AML-193 (cell line): ENCODE results near the gene PXMP2.
"Not testable (repeated sequence)": the region's sequence is repeated elsewhere in the genome, so short reads cannot be mapped to it uniquely, and the experiment has no call there.

Experiments used
- DNase-seq, 2 experiments: peaks; one replicate each; lab custom pipeline; 2025; lab: John Stamatoyannopoulos, UW

The PXMP2 gene

DNA sequence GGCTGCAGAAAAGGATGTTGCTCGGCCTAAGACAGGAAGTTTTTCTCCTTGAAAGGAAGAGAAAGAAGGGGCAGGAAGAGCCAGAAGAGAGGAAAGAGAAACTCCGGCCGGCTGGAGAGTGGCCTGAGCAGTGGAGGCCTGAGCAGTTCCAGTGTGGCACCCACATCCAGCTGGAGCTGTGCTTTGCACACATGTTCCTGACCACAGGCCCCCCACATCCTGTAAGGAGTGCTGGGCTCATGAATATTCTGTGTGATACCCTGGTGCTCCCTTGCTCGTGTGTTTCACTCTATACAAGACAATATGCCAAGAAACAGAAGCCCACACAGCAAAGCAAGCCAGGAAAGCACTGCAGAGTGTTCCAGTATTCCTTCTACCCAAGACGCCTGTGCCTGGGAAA, 27.3 kb upstream of the PXMP2 start:
- DNase-seq: no peak

GRCh38 chr12:132660996-132661395, 26.4 kb upstream of the PXMP2 start:
- DNase-seq: no peak

DNA sequence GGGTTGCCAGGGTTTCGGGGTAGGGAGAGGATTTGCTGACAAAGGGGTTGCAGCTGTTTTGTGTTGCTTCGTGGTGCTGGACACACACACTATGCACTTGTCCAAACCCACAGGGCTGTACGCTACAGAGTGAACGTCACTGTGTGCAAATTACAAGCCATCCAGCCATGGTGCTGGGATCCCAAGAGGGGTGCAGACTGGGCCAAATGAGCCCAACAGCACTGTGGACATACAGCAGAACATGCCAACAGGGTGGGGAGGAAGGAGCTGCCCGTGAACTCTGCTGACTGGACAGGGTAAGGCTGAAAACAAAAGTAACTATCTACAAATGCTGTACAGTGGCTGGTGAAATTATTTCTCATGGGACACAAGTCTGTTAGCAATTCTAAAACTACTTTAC, 25.4 kb upstream of the PXMP2 start:
- DNase-seq: no peak

DNA sequence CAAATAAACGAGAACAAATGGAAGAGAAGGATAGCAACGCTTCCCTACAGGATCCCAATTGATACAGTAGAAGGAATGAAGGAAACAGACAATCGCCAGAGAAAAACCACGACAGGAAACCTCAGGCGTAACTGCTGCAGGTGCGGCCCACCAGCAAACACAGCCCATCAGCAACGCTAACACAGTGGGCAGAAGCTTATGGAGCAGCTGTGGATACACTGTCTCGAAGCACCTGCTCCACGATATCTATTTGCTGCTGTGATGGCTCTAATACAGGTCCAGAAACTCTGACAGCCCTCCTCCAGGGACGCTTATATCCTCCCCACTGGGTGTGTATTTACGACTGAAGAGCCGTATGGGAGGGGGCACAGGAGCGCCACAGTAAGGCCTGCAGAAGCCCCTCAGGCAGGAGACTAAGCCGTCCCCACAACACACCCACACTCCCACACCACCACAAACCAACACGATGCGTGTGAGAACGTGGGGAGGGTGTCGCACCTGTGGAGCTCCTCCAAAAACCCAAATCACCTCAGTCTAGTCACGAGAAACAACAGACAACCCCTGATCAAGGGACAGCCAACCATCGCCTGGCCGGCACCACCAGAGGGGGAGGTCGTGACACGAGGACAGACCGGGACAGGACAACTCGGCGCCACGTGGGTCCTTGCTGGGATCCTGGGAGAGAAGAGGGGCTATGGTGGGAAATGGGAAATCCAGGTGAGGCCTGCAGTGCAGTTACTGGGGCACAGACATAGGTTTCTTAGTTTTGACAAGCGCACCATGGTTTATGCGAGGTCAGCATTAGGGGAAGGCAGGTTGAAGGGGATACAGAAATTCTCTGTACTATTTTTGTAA, 24.3 kb upstream of the PXMP2 start:
- no peak for DNase-seq

GRCh38 chr12:132664206-132665148, 22.9 kb upstream of the PXMP2 start:
- no peak for DNase-seq

DNA sequence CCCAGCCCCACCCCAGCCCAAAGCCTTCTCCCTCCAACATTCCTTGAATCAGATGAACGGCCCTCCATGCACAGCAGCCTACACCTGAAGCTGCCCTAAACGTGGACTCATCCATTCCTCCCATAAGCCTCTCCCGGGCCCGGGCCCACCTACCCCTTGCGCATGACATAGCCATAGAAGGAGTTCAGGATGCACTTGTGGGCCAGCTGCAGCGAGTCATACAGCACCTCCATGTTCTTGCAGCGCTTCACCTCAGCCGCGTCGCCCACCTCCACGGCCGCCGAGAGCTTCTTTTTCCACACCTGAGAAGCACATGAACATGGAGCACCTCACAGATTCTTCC, 22.3 kb upstream of the PXMP2 start:
- DNase-seq: no peak

- no peak for DNase-seq
Observed at GRCh38 chr12:132665794-132666193, 21.6 kb upstream of the PXMP2 start.

GRCh38 chr12:132668191-132669088, 18.9 kb upstream of the PXMP2 start:
- DNase-seq: no peak

DNA sequence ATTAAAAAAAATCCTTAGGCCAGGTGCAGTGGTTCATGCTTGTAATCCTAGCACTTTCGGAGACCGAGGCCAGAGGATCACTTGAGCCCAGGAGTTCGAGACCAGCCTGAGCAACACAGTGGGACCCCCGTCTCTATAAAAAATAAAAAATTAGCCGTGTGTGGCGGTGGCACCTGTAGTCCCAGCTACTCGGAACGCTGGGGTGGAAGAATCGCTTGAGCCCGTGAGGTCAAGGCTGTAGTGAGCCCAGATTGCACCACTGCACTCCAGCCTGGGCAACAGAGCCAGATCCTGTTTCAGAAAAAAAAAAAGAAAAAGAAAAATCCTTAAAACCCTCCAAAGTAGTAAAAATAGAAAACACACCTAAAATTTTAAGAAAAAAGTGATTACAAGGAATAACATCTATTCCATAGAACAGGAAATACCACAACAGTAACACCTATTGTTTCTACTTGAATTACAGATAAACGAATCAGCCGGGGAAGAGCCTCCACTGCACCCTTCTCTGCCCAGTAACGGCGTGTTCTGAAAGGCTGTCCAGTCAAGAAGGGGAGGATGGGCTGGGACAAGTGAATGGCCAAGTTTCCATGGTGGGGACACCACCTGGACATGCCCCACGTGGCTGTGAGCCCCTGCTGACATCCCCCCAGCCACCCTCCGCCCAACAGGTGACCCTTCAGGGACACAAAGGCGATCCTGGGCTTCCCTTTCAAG, 18.1 kb upstream of the PXMP2 start:
- DNase-seq: no peak

DNA sequence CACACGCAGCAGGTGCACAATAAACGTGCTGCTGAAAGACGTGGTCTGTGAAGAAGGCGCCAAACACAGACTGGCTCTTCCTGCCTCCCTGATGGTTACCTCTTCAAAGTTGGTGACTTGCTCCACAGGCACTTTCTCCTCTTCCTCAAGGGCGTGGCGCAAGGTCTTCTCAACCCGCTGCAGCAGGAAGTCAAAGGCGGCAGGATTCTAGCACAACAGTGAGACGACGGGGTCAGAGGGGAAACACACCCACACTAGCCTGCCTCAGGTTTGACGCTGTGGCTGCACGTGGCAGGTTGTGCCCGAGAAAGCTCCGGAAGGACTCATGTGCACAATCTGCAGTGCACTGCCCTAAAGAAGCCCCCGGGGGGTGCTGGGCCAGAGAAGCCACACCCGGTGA, 15.3 kb upstream of the PXMP2 start:
- DNase-seq: no peak

GRCh38 chr12:132672678-132673077, 14.7 kb upstream of the PXMP2 start:
- DNase-seq: no peak

DNA sequence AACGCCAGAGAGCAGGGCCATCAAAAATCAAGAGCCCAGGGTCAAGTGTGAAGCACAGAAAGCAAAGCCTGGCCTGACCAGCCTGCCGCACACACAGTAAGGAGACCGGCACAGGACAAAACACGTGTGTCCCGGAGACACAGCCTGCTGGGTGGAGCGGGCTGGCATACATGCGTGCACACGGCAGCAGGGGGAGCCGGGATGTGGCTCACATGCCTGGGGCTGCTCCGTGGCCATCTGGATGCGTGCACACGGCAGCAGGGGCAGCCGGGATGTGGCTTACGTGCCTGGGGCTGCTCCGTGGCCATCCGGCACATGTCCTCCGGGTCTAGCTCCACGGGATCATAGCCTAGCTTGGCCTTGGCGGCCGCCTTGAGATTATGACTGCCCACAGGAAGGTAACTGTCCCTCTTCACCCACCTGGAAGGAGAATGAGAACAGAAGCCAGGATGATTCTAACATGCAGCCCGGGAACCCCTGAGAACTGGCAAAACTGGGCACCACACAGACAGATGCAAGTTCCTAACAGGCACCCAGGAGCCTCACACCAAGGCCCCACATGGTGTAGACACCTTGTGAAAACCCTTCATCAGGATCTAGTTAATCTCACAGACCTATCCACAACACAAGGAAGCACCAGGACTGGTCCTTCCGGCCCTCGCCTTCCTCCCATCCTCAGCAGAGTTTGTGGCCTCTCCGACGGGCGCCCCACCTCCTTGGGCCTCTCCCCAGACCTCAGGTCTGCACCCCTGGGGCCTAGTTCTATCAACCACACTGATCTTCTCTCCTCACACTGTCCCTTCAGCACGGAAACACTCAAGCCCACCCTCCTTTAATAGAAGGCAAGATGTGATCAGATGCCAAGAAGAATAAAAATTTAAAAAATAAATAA, 13.9 kb upstream of the PXMP2 start:
- DNase-seq: no peak

GRCh38 chr12:132674561-132674960, 12.8 kb upstream of the PXMP2 start:
- DNase-seq: no peak

GRCh38 chr12:132675757-132676432, 11.5 kb upstream of the PXMP2 start:
- no peak for DNase-seq

- no peak for DNase-seq
Observed at GRCh38 chr12:132677492-132677891, 9.9 kb upstream of the PXMP2 start.

DNA sequence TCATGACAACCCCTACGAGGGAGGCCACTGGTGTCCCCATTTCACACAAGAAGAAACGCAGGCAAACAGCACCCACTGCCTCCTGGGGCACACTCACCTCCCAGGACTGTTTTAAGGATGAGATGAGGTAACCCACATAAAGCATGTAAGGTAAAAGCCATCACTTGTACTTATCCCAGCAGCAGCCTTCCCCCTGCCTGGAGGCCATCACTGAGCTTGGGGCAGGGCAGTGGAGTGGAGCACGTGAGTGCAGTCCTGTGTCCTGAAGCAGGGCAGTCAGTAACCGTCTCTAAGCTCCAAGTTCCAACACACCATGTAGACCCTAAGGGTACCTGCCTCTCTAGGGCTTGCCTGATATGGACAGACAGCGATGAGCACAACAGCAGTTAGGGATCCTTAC, 2.0 kb upstream of the PXMP2 start:
- no peak for DNase-seq

- no peak for DNase-seq
Observed at GRCh38 chr12:132686825-132687210, 569 bp upstream of the PXMP2 start.

GRCh38 chr12:132689227-132689626, 1.8 kb downstream of the PXMP2 start:
- DNase-seq: no peak

DNA sequence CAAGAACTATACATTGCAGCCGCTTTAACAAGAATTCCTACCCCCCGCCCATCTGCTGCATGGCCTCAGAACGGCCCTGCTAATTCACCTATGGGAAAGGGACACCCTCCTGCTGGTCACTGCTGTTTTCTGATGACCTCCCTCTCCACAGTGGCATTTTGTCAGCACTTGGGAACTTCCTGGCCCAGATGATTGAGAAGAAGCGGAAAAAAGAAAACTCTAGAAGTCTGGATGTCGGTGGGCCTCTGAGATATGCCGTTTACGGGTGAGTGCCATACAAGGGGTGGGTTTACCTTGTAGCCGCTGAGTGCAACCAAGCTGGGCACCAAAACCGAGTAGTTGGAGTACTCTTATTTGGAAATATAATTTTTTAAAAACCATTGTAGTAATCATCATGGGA, 2.7 kb downstream of the PXMP2 start:
- no peak for DNase-seq

DNA sequence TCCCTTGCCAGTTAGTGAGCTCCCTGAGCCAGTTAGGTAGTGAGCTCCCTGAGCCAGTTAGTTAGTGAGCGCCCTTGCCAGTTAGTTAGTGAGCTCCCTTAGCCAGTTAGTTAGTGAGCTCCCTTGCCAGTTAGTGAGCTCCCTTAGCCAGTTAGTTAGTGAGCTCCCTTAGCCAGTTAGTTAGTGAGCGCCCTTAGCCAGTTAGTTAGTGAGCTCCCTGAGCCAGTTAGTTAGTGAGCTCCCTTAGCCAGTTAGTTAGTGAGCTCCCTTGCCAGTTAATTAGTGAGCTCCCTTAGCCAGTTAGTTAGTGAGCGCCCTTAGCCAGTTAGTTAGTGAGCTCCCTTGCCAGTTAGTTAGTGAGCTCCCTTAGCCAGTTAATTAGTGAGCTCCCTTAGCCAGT, 4.6 kb downstream of the PXMP2 start:
- DNase-seq: not testable (repeated sequence)
